ENCODE results near the gene NTRK2.

DNA sequence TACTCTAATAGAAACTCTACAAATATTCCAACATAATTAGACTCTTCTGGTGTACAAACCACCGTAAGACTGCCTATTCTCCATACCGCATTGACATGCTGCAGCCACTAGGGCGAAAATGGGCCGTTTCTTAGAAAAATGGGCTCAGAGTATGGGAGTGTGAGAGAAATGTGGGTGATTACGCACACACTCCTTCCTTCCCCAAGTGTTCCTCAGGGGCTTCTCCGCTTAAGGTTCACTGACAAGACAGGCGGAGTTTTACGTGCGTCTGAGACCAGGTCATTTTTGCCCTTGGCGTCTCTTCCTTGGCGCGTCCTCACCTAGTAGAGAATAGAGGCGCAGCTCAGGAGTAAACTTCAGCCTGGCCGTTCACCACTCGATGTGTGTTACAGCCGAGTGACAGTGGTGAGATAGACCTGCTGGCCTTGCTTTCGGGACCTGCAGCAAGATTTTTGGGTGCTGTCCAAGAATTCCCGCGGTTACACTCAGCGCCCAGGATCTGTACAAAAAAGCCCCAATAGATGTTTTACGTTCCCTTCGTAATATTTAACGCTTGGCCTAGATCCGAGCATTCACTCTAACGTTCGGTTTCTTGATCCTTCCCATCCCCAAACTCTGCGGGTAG, 1.8 kb upstream of the NTRK2 start:
- TF ChIP-seq EP300 (IDR thresholded peaks at IDR 0.05) (no peak), POLR2A (IDR thresholded peaks at IDR 0.05) (no peak)

All from suprapubic skin (tissue), 2 donors.